Lower leg skin (tissue), 3 donors: ENCODE results near the gene EXOC6B.

ENCODE experiments used
- CTCF ChIP-seq, 3 donors: fragments of 450-650 bp; IDR thresholded peaks; one replicate each; pipeline ENCODE4 v1.5.1; 2016; ENCODE audit warnings: antibody characterized with exemption in 3 of 3, mild to moderate bottlenecking in 3 of 3, moderate library complexity in 2 of 3
- POLR2A ChIP-seq, 2 donors: fragments of 450-650 bp; IDR thresholded peaks; one replicate each; pipeline ENCODE4 v1.6.1; 2016 to 2017; ENCODE audit warnings: antibody characterized with exemption in 2 of 2, mild to moderate bottlenecking in 1 of 2, moderate library complexity in 1 of 2

GRCh38 chr2:72806280-72806945 is 19.4 kb downstream of the EXOC6B start:
- TF ChIP-seq CTCF (IDR thresholded peaks at IDR 0.05) (no peak), POLR2A (IDR thresholded peaks at IDR 0.05) (no peak)
